Peyer's patch (tissue), 4 donors: ENCODE measurements around the gene PDCD1LG2.

Source experiments
- CTCF ChIP-seq, 6 experiments: fragments of 450-650 bp in 4 of 6; fragments of 200-600 bp in 2 of 6; sonication (generic) in 1 of 6; IDR thresholded peaks; one replicate each; pipeline ENCODE4 v1.5.1; 2017 to 2019; ENCODE audit warnings: antibody characterized with exemption in 6 of 6, mild to moderate bottlenecking in 3 of 6, moderate library complexity in 1 of 6
- POLR2A ChIP-seq, 2 donors: fragments of 450-650 bp; IDR thresholded peaks; one replicate each; pipeline ENCODE4 v1.5.1; 2017; ENCODE audit warnings: antibody characterized with exemption in 2 of 2, mild to moderate bottlenecking in 2 of 2, moderate library complexity in 2 of 2

- TF ChIP-seq CTCF (IDR thresholded peaks at IDR 0.05): no peak
- no peak for TF ChIP-seq POLR2A (IDR thresholded peaks at IDR 0.05)
Measured at GRCh38 chr9:5575000-5575399, 64.7 kb downstream of the PDCD1LG2 start.
